ENCODE results near the gene FOXI2.

The FOXI2 gene

DNA sequence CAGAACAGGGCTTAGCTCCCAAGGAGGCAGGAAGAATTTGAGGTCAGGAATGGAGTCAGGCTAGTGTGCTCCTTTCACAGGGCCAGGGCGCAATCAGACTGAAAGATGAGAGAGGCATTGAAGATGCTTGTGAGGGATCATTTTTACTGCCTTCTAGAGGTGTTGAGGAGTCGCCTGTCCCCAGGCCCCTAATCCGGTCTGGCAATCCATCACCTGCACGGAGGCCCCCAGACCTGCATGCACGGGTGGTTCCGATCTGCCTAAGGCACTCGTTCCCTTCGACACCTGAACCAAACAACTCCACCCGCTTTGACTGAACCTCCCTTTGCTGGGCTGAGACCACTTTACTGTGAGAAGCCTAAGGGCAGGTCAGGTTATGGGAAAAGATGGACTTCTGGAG lies 8.0 kb downstream of the FOXI2 start:
- DNase-seq = no peak

DNA sequence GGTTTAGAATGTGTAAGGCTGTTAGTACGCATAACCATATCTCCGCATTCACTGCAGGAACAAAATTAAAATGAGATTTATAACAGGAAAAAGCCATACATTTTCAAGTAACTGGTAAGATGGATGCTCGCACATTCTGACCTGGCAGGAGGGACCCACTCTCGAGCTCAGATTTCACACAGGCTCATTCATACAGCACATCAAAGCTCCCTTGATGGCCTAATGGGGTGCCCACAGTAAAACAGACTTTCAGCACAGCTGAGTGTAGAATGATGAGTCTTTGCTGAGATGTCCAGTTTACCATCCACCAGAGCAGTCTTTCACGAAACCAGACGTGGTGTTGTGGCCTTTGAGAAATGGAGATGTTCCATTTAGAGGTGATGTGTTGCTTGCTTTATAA lies 8.9 kb downstream of the FOXI2 start:
- no peak for DNase-seq

- DNase-seq = peak; percentile 1
Measured at GRCh38 chr10:127755753-127756152, 18.8 kb downstream of the FOXI2 start.

- no peak for DNase-seq
Measured at GRCh38 chr10:127756264-127756663, 19.3 kb downstream of the FOXI2 start.

DNA sequence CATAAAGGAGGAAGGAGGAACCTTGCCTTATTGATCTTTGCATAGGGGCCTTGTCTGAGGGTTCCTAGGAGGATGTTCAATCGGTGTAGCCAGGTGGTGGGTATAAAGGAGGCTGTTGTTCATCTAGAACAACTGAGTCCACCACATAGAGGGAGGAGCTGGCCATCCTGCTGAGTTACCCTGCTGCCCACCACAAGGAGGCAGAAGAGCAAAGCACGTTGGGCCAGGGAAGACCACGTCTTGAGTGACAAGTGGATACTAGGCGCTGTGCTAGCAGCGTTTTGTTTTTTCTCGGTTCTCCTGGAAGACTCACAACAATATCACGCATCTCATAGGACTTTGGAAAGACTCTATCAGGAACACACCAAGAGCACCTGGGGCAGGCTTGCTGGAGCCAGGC lies 20.0 kb downstream of the FOXI2 start:
- DNase-seq = no peak

- DNase-seq = no peak
Measured at GRCh38 chr10:127759276-127759675, 22.3 kb downstream of the FOXI2 start.

GRCh38 chr10:127762925-127763324 lies 25.9 kb downstream of the FOXI2 start:
- DNase-seq = no peak

DNA sequence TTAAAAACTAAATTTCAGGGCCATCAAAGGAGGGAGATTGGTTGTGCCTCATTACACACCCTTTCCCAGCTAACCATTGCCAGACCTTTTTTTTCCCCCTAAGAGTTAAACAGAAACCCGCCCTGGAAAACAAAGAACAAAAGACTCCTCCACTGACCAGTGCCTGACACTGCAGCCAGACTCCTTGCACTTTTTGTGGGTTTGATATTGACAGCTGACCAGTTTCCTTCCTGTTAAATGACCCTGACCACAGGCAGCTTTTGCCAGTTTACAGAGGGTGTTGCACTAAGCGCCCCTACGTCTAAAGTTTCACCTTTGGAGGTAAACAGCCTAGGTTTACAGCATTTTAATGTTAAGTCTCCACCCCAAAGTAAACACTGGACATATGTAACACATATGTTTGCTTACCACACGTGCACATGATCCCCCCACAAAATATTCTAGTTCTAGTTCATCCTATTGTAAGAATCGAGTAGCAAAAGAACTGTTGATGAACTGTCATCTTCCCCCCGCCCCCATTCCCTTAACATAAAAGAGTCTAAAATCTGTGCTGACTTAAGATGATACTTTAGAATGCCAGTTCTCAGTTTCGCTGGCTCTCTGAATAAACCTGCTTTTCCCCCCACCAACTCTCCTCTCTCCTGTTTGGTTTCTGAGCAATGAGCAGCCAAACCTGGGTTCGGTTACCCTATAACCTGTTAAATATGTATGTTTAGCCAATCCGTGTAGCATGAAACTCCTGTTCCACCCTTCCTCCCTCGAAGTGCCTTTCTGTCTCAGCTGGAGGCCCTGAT lies 38.0 kb downstream of the FOXI2 start:
- DNase-seq = no peak

- DNase-seq = no peak
Measured at GRCh38 chr10:127776816-127777215, 39.8 kb downstream of the FOXI2 start.

- no peak for DNase-seq
Measured at GRCh38 chr10:127781412-127781811, 44.4 kb downstream of the FOXI2 start.

- no peak for DNase-seq
Measured at GRCh38 chr10:127787873-127788272, 50.9 kb downstream of the FOXI2 start.

DNA sequence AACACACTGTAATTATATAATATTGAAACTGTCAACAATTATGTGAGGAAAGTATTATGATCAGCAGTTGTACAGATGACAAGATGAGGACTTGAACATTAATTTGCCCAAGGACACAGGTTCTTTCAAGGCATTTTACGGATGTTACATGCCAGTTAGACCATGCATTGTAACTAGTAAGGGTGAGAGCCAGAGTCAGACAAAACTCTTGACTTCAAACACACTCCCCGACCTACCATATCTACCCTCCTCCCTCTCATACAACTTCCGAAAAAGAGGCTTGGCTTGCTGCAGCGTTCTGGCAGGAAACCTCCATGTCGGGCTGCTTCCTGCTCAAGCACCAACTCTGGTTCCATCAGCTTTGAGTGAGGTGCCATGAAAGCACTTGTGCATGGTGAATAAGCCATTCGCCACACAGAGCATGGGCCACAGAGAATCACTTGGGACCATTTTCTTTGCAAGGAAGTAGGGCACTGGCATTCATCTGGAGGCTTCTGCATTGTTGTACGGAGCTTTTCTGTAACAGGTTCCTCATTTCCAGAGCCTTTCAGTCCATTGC lies 53.2 kb downstream of the FOXI2 start:
- no peak for DNase-seq
